ENCODE measurements around the gene E2F4. TPM values are rescaled to one million over a fixed set of nuclear protein-coding genes. Genes with fewer than 3 reads are reported as not detected.
A peak's percentile ranks its signal among the peaks of the same experiment; 100 is the strongest.

The E2F4 gene
- total RNA-seq, 2 donors from 2014 or later: 64.6 to 75.1 TPM

DNA sequence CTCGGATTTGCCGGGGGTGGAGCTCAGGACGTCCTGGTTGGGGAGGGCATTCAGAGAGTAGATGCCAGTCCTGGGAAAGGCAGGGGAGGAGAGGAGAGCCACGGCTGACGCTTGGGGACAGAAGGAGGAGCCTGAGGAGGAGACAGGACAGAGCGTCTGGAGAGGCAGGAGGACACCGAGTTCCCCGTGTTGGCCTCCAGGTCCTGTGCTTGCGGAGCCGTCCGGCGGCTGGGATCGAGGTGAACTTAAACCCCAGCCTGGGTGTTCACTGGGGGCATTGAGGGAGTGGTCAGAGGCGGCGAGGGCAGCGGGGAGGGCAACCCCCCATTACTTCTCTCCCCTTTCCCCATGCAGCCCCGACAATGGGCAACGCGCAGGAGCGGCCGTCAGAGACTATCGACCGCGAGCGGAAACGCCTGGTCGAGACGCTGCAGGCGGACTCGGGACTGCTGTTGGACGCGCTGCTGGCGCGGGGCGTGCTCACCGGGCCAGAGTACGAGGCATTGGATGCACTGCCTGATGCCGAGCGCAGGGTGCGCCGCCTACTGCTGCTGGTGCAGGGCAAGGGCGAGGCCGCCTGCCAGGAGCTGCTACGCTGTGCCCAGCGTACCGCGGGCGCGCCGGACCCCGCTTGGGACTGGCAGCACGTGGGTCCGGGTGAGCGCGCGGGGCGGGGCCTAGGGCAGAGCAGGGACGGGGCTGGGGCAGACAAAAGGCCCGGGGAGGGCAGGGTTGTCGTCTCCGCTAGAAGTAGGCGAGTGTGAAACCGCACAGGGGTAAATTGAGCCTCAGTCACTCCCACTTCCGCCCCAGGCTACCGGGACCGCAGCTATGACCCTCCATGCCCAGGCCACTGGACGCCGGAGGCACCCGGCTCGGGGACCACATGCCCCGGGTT, 17.9 kb upstream of the E2F4 start:
- H3K27me3 Mint-ChIP-seq: peaks cover 25% of the 10 kb centered on the region
- H3K27ac Mint-ChIP-seq: peak overlapping the region; percentile 80
- H3K36me3 Mint-ChIP-seq (ENCODE audit: low read depth): no peaks in the 10 kb centered on the region
- DNase-seq (peak; percentile 45 to 56 (median 53)), ATAC-seq (peak; percentile 81)
- peak overlapping the region; percentile 95 for H3K4me3 Mint-ChIP-seq
- peaks cover 44% of the 10 kb centered on the region for H3K4me1 Mint-ChIP-seq
- H3K9me3 ChIP-seq (ENCODE audit: control insufficient read depth, low read length, poor library complexity, severe bottlenecking): no peaks in the 10 kb centered on the region

DNA sequence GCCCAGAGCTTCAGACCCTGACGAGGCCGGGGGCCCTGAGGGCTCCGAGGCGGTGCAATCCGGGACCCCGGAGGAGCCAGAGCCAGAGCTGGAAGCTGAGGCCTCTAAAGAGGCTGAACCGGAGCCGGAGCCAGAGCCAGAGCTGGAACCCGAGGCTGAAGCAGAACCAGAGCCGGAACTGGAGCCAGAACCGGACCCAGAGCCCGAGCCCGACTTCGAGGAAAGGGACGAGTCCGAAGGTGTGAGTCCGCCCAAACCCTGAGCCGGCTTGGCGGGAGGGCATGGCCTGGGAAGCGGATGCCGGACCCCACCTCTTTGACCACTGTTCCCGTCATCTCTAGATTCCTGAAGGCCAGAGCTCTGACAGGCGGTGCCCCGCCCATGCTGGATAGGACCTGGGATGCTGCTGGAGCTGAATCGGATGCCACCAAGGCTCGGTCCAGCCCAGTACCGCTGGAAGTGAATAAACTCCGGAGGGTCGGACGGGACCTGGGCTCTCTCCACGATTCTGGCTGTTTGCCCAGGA, 17.2 kb upstream of the E2F4 start:
- Mint-ChIP-seq H3K36me3 (ENCODE audit: low read depth) (no peaks in the 10 kb centered on the region), H3K27me3 (peaks cover 26% of the 10 kb centered on the region), H3K27ac (no peak overlapping the region), H3K4me3 (peak overlapping the region; percentile 95), H3K4me1 (peaks cover 42% of the 10 kb centered on the region)
- DNase-seq: no peak
- ATAC-seq: no peak
- no peaks in the 10 kb centered on the region for H3K9me3 ChIP-seq (ENCODE audit: control insufficient read depth, low read length, poor library complexity, severe bottlenecking)

DNA sequence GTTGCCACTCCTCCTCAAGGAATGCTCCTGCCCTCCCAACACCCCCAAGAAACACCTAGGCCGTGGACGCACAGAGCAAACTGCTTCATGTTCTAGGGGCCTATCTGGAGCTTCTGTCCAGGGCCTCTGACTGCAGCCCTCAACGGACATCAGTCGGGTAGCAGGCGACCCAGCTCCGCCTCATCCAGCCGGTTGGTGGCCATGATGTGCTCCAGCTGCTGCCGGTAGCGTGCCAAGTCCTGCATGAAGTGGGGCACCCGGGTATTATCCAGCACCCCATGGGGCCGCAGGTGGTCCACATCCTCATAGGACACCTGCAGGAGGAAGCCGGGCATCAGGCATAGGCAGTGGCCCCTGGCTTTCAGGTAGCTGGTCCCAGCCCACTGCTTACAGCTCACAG, 15.3 kb upstream of the E2F4 start:
- Mint-ChIP-seq H3K36me3 (ENCODE audit: low read depth) (no peaks in the 10 kb centered on the region), H3K27ac (no peak overlapping the region), H3K4me3 (peak overlapping the region; percentile 81), H3K27me3 (peaks cover 18% of the 10 kb centered on the region), H3K4me1 (peaks cover 30% of the 10 kb centered on the region)
- H3K9me3 ChIP-seq (ENCODE audit: control insufficient read depth, low read length, poor library complexity, severe bottlenecking): no peaks in the 10 kb centered on the region
- no peak for DNase-seq
- no peak for ATAC-seq

DNA sequence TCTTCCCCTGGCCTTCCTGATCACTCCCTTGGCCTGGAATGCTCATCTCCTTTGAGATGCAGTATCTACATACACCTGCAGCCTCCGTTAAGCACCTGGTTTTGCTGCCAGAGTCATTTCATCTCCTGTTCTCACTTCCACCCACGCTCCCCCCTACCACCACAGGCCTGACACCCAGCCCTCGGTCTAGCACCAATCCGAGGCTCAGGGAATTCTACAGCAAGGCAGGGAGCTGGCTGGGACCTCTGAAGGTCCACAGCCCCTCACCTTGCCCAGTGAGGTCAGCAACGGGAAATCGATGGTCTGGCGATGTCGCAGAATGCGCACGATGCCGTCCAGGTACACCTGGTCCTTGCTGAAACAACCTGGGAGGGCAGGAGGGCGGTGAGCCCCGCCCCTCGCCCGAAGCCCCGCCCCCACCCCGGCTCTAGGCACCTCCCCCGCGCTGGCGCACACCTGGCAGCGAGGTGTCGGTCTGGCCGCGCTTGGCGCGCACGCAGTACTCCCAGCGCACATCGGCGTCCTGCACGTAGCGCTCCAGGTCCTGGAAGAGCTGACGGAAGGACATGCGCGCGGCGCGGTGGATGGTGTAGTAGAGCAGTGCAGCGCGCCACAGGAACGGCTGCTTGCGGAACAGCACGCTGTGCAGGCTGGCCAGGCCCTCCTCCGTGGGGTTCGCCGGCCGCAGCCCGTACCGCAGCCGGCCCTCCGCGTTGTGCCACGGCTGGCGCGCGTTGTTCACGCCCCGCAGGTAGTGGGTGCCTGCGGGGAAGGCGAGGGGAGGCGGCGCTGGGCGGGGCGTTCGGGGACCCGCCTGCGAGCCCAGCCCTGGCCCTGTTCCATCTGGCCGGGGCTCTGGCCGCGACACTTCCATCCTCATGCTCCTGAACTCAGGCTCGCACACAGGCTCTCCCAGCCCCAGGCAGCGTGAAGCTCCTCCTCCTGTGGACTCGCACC, 13.9 kb upstream of the E2F4 start:
- no peaks in the 10 kb centered on the region for H3K36me3 Mint-ChIP-seq (ENCODE audit: low read depth)
- H3K27ac Mint-ChIP-seq: no peak overlapping the region
- H3K4me3 Mint-ChIP-seq: peak overlapping the region; percentile 81
- peaks cover 26% of the 10 kb centered on the region for H3K4me1 Mint-ChIP-seq
- DNase-seq (peak; percentile 41 to 64 (median 51)), ATAC-seq (peak; percentile 72)
- H3K27me3 Mint-ChIP-seq: peaks cover 16% of the 10 kb centered on the region
- H3K9me3 ChIP-seq (ENCODE audit: control insufficient read depth, low read length, poor library complexity, severe bottlenecking): no peaks in the 10 kb centered on the region

- Mint-ChIP-seq H3K4me3 (no peak overlapping the region), H3K36me3 (ENCODE audit: low read depth) (no peaks in the 10 kb centered on the region), H3K27ac (no peak overlapping the region), H3K27me3 (peaks cover 16% of the 10 kb centered on the region), H3K4me1 (peaks cover 14% of the 10 kb centered on the region)
- H3K9me3 ChIP-seq (ENCODE audit: control insufficient read depth, low read length, poor library complexity, severe bottlenecking): no peaks in the 10 kb centered on the region
- DNase-seq (no peak), ATAC-seq (no peak)
Observed at GRCh38 chr16:67179421-67180080, 12.4 kb upstream of the E2F4 start.

GRCh38 chr16:67180166-67180565, 11.8 kb upstream of the E2F4 start:
- Mint-ChIP-seq H3K36me3 (ENCODE audit: low read depth) (no peaks in the 10 kb centered on the region), H3K4me1 (peaks cover 17% of the 10 kb centered on the region), H3K27ac (no peak overlapping the region), H3K4me3 (no peak overlapping the region), H3K27me3 (peaks cover 16% of the 10 kb centered on the region)
- no peak for DNase-seq
- H3K9me3 ChIP-seq (ENCODE audit: control insufficient read depth, low read length, poor library complexity, severe bottlenecking): no peaks in the 10 kb centered on the region
- ATAC-seq: no peak

- Mint-ChIP-seq H3K4me3 (no peak overlapping the region), H3K36me3 (ENCODE audit: low read depth) (no peaks in the 10 kb centered on the region), H3K27ac (no peak overlapping the region)
Observed at GRCh38 chr16:67181346-67181745, 10.6 kb upstream of the E2F4 start.

GRCh38 chr16:67182288-67182687, 9.7 kb upstream of the E2F4 start:
- Mint-ChIP-seq H3K4me1 (peaks cover 20% of the 10 kb centered on the region), H3K27ac (no peak overlapping the region), H3K36me3 (ENCODE audit: low read depth) (no peaks in the 10 kb centered on the region), H3K27me3 (peaks cover 16% of the 10 kb centered on the region), H3K4me3 (no peak overlapping the region)
- DNase-seq (no peak), ATAC-seq (no peak)
- no peaks in the 10 kb centered on the region for H3K9me3 ChIP-seq (ENCODE audit: control insufficient read depth, low read length, poor library complexity, severe bottlenecking)

More at GRCh38 chr16:67181346-67181745, 10.6 kb upstream of the E2F4 start:
- Mint-ChIP-seq H3K4me1 (peaks cover 23% of the 10 kb centered on the region), H3K27me3 (peaks cover 22% of the 10 kb centered on the region)
- H3K9me3 ChIP-seq (ENCODE audit: control insufficient read depth, low read length, poor library complexity, severe bottlenecking): no peaks in the 10 kb centered on the region
- no peak for ATAC-seq
- no peak for DNase-seq

GRCh38 chr16:67183284-67183626, 8.7 kb upstream of the E2F4 start:
- no peaks in the 10 kb centered on the region for H3K9me3 ChIP-seq (ENCODE audit: control insufficient read depth, low read length, poor library complexity, severe bottlenecking)
- H3K27me3 Mint-ChIP-seq: peaks cover 11% of the 10 kb centered on the region
- no peak for ATAC-seq
- no peaks in the 10 kb centered on the region for H3K36me3 Mint-ChIP-seq (ENCODE audit: low read depth)
- no peak overlapping the region for H3K4me3 Mint-ChIP-seq
- no peak overlapping the region for H3K27ac Mint-ChIP-seq
- DNase-seq: no peak
- peaks cover 15% of the 10 kb centered on the region for H3K4me1 Mint-ChIP-seq

- ATAC-seq (peak; percentile 95), DNase-seq (peak; percentile 83 to 88 (median 87))
- no peaks in the 10 kb centered on the region for H3K36me3 Mint-ChIP-seq (ENCODE audit: low read depth)
- H3K4me1 Mint-ChIP-seq: peaks cover 10% of the 10 kb centered on the region
- no peaks in the 10 kb centered on the region for H3K9me3 ChIP-seq (ENCODE audit: control insufficient read depth, low read length, poor library complexity, severe bottlenecking)
- peaks cover 9% of the 10 kb centered on the region for H3K27me3 Mint-ChIP-seq
- no peak within 1 kb of the TSS for H3K27ac Mint-ChIP-seq
- H3K4me3 Mint-ChIP-seq: peak within 1 kb of the TSS; percentile 81
Observed at GRCh38 chr16:67183627-67184452, 8.1 kb upstream of the E2F4 start, which contains the start of gene MATCAP1. TSS of gene MATCAP1 (minus strand) at chr16:67183963. CDS start at chr16:67180610, 3,353 bp downstream.

DNA sequence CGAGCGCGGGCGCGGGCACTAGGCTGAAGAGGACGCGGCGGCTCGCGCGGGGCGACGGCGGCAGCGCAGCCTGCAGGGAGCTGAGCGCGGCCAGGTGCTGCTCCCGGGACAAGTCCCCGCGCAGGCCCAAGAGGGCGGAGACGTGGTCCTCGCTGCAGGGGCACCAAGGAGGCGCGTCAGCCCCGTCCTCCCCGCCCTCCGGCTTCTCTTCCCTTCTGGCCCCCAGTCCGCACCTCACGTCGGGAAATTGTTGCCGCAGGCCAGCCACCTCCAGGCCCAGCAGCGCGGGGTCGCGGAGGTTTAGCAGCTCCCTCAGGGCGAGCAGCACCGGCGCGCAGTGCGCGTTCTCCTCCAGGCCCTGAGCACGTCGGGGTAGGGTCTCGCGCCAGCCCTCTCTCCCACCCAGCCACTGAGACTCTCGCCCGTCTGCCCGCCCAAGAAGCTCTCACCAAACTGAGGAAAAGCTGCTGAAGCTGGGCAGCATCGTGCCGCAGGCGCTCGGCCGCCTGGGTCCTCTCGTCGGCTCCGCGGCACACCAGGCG, 7.4 kb upstream of the E2F4 start:
- Mint-ChIP-seq H3K27ac (no peak overlapping the region), H3K27me3 (peaks cover 6% of the 10 kb centered on the region), H3K36me3 (ENCODE audit: low read depth) (no peaks in the 10 kb centered on the region), H3K4me3 (peak overlapping the region; percentile 81), H3K4me1 (peaks cover 9% of the 10 kb centered on the region)
- DNase-seq (peak in 2 of 3 donors; percentile 23 to 44), ATAC-seq (peak; percentile 6)
- H3K9me3 ChIP-seq (ENCODE audit: control insufficient read depth, low read length, poor library complexity, severe bottlenecking): no peaks in the 10 kb centered on the region
